Natural killer cell (primary cell): ENCODE data around the gene RASSF1. TPM values are rescaled to one million over a fixed set of nuclear protein-coding genes. Genes with fewer than 3 reads are reported as not detected.
A peak's percentile ranks its signal among the peaks of the same experiment; 100 is the strongest.

Experiments used
- ATAC-seq, 3 donors: fragments of 150-1000 bp in 2 of 3; fragments of 200-7000 bp in 1 of 3; cut with Tn5 transposase; 1 replicate in 1 of 3; 2 replicates in 2 of 3; pipeline ENCODE4 v1.10.0; 2021; ENCODE audit warnings: mild to moderate bottlenecking in 2 of 3, moderate library complexity in 2 of 3
- DNase-seq, 2 donors: peaks; one replicate each; pipeline versions ENCODE4 v3.0.0 to v3.0.0-alpha.2; 2013 to 2021; ENCODE audit warnings: mixed read lengths in 1 of 2
- H3K27ac ChIP-seq: one replicate; pipeline ENCODE4 v1.5.1; 2013; ENCODE audit warnings: mild to moderate bottlenecking, low read length
- H3K27me3 ChIP-seq: one replicate; pipeline ENCODE4 v1.6.1; 2013; ENCODE audit warnings: low read length; ENCODE audit not compliant: control insufficient read depth, insufficient read depth
- H3K36me3 ChIP-seq: one replicate; pipeline ENCODE4 v1.6.1; 2013; ENCODE audit warnings: low read length; ENCODE audit not compliant: control insufficient read depth, insufficient read depth
- H3K4me1 ChIP-seq: one replicate; pipeline ENCODE4 v1.6.1; 2013; ENCODE audit warnings: low read length; ENCODE audit not compliant: control insufficient read depth, insufficient read depth
- H3K4me3 ChIP-seq: one replicate; pipeline ENCODE4 v1.5.1; 2013; ENCODE audit warnings: low read length
- H3K9me3 ChIP-seq: one replicate; pipeline ENCODE4 v1.6.1; 2013; ENCODE audit warnings: low read length; ENCODE audit not compliant: control insufficient read depth, insufficient read depth
- H3K27ac Mint-ChIP-seq, 2 donors: one replicate each; pipeline ENCODE4 v1.8.0; 2022; ENCODE audit warnings: mild to moderate bottlenecking in 2 of 2, mixed read lengths in 2 of 2, moderate library complexity in 1 of 2
- H3K27me3 Mint-ChIP-seq, 2 donors: one replicate each; pipeline ENCODE4 v1.8.0; 2022; ENCODE audit warnings: low read depth in 2 of 2, mixed read lengths in 2 of 2
- H3K36me3 Mint-ChIP-seq: one replicate; pipeline ENCODE4 v1.8.0; 2022; ENCODE audit warnings: mixed read lengths
- H3K4me1 Mint-ChIP-seq, 2 donors: one replicate each; pipeline ENCODE4 v1.8.0; 2022; ENCODE audit warnings: mixed read lengths in 2 of 2
- H3K4me3 Mint-ChIP-seq: one replicate; pipeline ENCODE4 v1.8.0; 2022; ENCODE audit warnings: mild to moderate bottlenecking, moderate library complexity, mixed read lengths
- H3K9me3 Mint-ChIP-seq, 2 donors: one replicate each; pipeline ENCODE4 v1.8.0; 2022; ENCODE audit warnings: mixed read lengths in 2 of 2
- WGBS: methylation state at CpG from one replicate; pipeline ENCODE4 v1.1.7; 2013; ENCODE audit warnings: missing lambda C conversion rate; ENCODE audit not compliant: insufficient coverage; 5-methylcytosine and 5-hydroxymethylcytosine counted together
- intact Hi-C: fragments of 100-400 bp; cut with micrococcal nuclease; formaldehyde crosslinking; loops from one replicate; pipeline ENCODE4 v1.14.2; 2022
- total RNA-seq, 4 donors: library from RNA; stranded (reverse); fragments of 120-200 nt in 1 of 4; gene quantifications; one replicate each; pipeline versions ENCODE4 v1.2.3 to v1.2.4, GENCODE V29; 2013 to 2022
- TF ChIP-seq, protein P1 (sequence below): fragments of 200-600 bp; IDR thresholded peaks from one replicate; pipeline ENCODE4 v1.8.0; 2022; ENCODE audit warnings: antibody characterized with exemption

Gene RASSF1, protein sequence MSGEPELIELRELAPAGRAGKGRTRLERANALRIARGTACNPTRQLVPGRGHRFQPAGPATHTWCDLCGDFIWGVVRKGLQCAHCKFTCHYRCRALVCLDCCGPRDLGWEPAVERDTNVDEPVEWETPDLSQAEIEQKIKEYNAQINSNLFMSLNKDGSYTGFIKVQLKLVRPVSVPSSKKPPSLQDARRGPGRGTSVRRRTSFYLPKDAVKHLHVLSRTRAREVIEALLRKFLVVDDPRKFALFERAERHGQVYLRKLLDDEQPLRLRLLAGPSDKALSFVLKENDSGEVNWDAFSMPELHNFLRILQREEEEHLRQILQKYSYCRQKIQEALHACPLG
- total RNA-seq, result 100 to 1,000 TPM; 298 to 329 (median 305) TPM
- total RNA-seq (2013), result 170 TPM

DNA sequence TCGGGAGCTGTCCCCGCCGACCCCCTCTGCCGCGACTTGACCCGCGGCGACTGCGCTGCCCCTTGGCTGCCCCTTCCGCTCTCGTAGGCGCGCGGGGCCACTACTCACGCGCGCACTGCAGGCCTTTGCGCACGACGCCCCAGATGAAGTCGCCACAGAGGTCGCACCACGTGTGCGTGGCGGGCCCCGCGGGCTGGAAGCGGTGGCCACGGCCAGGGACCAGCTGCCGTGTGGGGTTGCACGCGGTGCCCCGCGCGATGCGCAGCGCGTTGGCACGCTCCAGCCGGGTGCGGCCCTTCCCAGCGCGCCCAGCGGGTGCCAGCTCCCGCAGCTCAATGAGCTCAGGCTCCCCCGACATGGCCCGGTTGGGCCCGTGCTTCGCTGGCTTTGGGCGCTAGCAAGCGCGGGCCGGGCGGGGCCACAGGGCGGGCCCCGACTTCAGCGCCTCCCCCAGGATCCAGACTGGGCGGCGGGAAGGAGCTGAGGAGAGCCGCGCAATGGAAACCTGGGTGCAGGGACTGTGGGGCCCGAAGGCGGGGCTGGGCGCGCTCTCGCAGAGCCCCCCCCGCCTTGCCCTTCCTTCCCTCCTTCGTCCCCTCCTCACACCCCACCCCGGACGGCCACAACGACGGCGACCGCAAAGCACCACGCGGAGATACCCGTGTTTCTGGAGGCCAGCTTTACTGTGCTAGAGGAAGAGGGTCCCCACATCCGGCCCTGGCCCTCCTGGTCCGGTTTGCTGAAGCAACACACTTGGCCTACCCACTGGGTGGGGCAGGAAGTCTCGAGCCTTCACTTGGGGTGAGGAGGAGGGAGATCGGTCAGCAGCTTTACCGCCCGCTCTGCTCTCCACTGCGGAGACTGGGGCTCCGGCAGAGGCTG, at the start of gene RASSF1:
RASSF1 (minus strand) TSS at position 389 of the 882 bp plus-strand sequence; CDS start at position 358, 31 bp downstream.
- no peaks in the 10 kb centered on the region for H3K27me3 Mint-ChIP-seq
- H3K27ac Mint-ChIP-seq, result peak within 1 kb of the TSS; percentile 93 to 96
- peaks cover 45 to 88% of the 10 kb centered on the region in 2 donors for H3K4me1 Mint-ChIP-seq
- peaks cover 70% of the 10 kb centered on the region for H3K4me1 ChIP-seq
- peaks cover 13% of the 10 kb centered on the region for H3K36me3 Mint-ChIP-seq
- no peaks in the 10 kb centered on the region for H3K9me3 Mint-ChIP-seq
- H3K9me3 ChIP-seq, result no peaks in the 10 kb centered on the region
- TF ChIP-seq, protein P1, sequence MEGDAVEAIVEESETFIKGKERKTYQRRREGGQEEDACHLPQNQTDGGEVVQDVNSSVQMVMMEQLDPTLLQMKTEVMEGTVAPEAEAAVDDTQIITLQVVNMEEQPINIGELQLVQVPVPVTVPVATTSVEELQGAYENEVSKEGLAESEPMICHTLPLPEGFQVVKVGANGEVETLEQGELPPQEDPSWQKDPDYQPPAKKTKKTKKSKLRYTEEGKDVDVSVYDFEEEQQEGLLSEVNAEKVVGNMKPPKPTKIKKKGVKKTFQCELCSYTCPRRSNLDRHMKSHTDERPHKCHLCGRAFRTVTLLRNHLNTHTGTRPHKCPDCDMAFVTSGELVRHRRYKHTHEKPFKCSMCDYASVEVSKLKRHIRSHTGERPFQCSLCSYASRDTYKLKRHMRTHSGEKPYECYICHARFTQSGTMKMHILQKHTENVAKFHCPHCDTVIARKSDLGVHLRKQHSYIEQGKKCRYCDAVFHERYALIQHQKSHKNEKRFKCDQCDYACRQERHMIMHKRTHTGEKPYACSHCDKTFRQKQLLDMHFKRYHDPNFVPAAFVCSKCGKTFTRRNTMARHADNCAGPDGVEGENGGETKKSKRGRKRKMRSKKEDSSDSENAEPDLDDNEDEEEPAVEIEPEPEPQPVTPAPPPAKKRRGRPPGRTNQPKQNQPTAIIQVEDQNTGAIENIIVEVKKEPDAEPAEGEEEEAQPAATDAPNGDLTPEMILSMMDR, result no peak
- H3K36me3 ChIP-seq, result peaks cover 11% of the 10 kb centered on the region
- H3K27me3 ChIP-seq, result no peaks in the 10 kb centered on the region
- intact Hi-C loops, result no loop called here
- WGBS, result under 1% methylated on average over 85 of the region's 85 CpGs
- H3K4me3 Mint-ChIP-seq, result peak within 1 kb of the TSS; percentile 98
- peak; percentile 73 to 79 for DNase-seq
- peak within 1 kb of the TSS; percentile 93 for H3K27ac ChIP-seq
- ATAC-seq, result peak; percentile 23 to 64 (median 51)
- H3K4me3 ChIP-seq, result peak within 1 kb of the TSS; percentile 80

DNA sequence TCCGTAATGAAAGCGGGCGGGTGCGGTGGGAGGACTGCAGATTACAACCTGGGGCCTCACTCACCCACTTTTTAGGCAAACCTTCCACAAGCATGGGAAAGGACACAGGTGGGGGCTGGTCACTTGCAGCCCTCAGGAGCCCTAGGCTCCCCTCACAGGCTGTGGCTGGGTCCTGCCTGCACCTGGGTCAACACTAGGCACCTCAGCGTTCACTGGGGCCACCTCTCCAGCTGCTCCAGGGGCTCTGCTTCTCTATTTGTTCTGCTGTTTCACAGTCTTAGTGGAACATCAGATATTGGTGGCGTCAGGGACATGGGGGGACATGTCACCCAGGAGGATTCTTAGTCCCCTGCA, 48.8 kb upstream of the RASSF1 start:
- WGBS, result 91% methylated on average over 6 of the region's 6 CpGs
- TF ChIP-seq, protein P1, result no peak
- no peaks in the 10 kb centered on the region for H3K27me3 Mint-ChIP-seq

DNA sequence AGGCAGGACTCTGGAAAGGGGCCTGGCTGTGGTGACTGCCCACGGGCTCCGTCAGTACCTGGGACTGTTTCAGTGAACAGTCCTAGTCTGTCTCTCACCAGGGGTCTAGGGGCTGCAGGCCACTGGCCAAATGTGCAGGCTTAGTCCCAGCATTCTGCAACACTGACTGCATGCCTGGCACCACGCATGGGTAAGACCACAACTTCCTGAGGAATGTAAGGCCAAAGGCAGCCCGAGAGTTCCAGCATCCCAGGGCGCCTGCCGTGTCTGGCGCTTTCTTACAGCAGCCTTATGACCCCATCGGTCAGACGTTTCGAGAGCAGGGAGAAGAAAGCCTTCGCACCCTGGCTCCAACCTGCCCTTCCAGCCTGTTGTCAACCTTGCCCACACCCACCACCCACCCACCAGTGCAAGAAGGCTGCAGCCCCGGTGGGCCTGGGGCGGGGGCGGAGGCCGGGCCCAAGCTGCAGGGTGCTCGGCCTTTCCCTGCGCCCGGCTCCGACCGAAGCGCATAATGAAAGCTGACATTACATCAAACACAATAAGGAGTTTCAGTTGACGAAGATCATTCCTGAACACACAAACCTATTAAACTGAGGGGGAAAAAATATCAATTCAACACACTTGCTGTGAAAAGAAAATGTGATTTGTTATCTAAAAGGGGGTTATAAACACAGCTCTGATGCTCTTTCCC, 48.2 kb upstream of the RASSF1 start:
- TF ChIP-seq, protein P1, result no peak
- Histone ChIP-seq H3K36me3 (no peaks in the 10 kb centered on the region), H3K4me3 (no peak overlapping the region), H3K27me3 (no peaks in the 10 kb centered on the region), H3K9me3 (no peaks in the 10 kb centered on the region), H3K27ac (no peak overlapping the region), H3K4me1 (peaks cover 27% of the 10 kb centered on the region)
- Mint-ChIP-seq H3K27ac (no peak overlapping the region), H3K4me3 (no peak overlapping the region), H3K27me3 (no peaks in the 10 kb centered on the region), H3K36me3 (no peaks in the 10 kb centered on the region), H3K4me1 (peaks cover 16 to 28% of the 10 kb centered on the region in 2 donors), H3K9me3 (no peaks in the 10 kb centered on the region)
- intact Hi-C loops, result no loop called here
- no peak for ATAC-seq
- 88% methylated on average over 15 of the region's 22 CpGs for WGBS
- DNase-seq, result no peak

More for the DNA sequence above, 48.8 kb upstream of the RASSF1 start:
- Histone ChIP-seq H3K27me3 (no peaks in the 10 kb centered on the region), H3K9me3 (no peaks in the 10 kb centered on the region), H3K36me3 (no peaks in the 10 kb centered on the region), H3K27ac (no peak overlapping the region), H3K4me1 (peaks cover 27% of the 10 kb centered on the region), H3K4me3 (no peak overlapping the region)
- ATAC-seq (no peak), DNase-seq (no peak)
- intact Hi-C loops, result no loop called here
- Mint-ChIP-seq H3K9me3 (no peaks in the 10 kb centered on the region), H3K36me3 (no peaks in the 10 kb centered on the region), H3K4me1 (peaks cover 16 to 31% of the 10 kb centered on the region in 2 donors), H3K4me3 (no peak overlapping the region), H3K27ac (no peak overlapping the region)
